ENCODE data around the gene SH2B3. TPM values are rescaled to one million over a fixed set of nuclear protein-coding genes. Genes with fewer than 3 reads are reported as not detected.

Gene SH2B3
- total RNA-seq, 1 experiment from 2014 or later: 39.6 TPM

GRCh38 chr12:111412830-111413441 is 7.2 kb downstream of the SH2B3 start:
- TF ChIP-seq REST (IDR thresholded peaks at IDR 0.05; ENCODE audit: insufficient read depth in 1 of 2, low read depth in 2 of 2, low read length in 1 of 2): no peak
- TF ChIP-seq POLR2AphosphoS5 (IDR thresholded peaks at IDR 0.05; ENCODE audit: low read depth, low read length): no peak
- TF ChIP-seq CTCF (IDR thresholded peaks at IDR 0.05): no peak
- TF ChIP-seq TCF7L2 (IDR thresholded peaks at IDR 0.05; ENCODE audit: low read depth, low read length): no peak
- TF ChIP-seq SIN3A (IDR thresholded peaks at IDR 0.05; ENCODE audit: borderline replicate concordance, insufficient read depth, low read depth, low read length): no peak
- DNase-seq (ENCODE audit: low read depth, low spot score): no peak
- peaks cover 68% of the 10 kb centered on the region for H3K4me1 ChIP-seq (ENCODE audit: control insufficient read depth, insufficient read depth, low read length)
- CTCF ChIA-PET: no interaction called here
- H3K36me3 ChIP-seq (ENCODE audit: control insufficient read depth, insufficient read depth, low read length): no peaks in the 10 kb centered on the region
- in situ Hi-C loops (cut with HindIII; ENCODE audit: low pct_unique_long_range_greater_than_20kb, low sequenced_read_pairs) (no loop called here), intact Hi-C loops (cut with micrococcal nuclease; ENCODE audit: unreplicated experiment) (no loop called here)
- no peaks in the 10 kb centered on the region for H3K9me3 ChIP-seq (ENCODE audit: control insufficient read depth, insufficient read depth, low read depth, low read length)
- POLR2A ChIA-PET: no interaction called here
- no peak for ATAC-seq
- peak overlapping the region in 1 of 2 experiments; percentile 1; a peak in 1 of 4 replicates for H3K4me3 ChIP-seq (ENCODE audit: low read depth in 2 of 2, low read length in 2 of 2)
- H3K27ac ChIP-seq (ENCODE audit: low read length): peak overlapping the region; percentile 95
- no TSS peak for BruUV-seq (replicated peaks)
- H3K27me3 ChIP-seq (ENCODE audit: control insufficient read depth, insufficient read depth, low read length): no peaks in the 10 kb centered on the region

- intact Hi-C loops (cut with micrococcal nuclease; ENCODE audit: unreplicated experiment) (no loop called here), in situ Hi-C loops (cut with HindIII; ENCODE audit: low pct_unique_long_range_greater_than_20kb, low sequenced_read_pairs) (no loop called here)
- CTCF ChIA-PET: interaction anchor here (0.9 kb wide), 1 partner anchor 38 kb away, joined by 4 read pairs; no protein-coding TSS in a partner anchor
- no TSS peak for BruUV-seq (replicated peaks)
- no peaks in the 10 kb centered on the region for H3K36me3 ChIP-seq (ENCODE audit: control insufficient read depth, insufficient read depth, low read length)
- no peaks in the 10 kb centered on the region for H3K9me3 ChIP-seq (ENCODE audit: control insufficient read depth, insufficient read depth, low read depth, low read length)
- no peaks in the 10 kb centered on the region for H3K27me3 ChIP-seq (ENCODE audit: control insufficient read depth, insufficient read depth, low read length)
- TF ChIP-seq POLR2AphosphoS5 (IDR thresholded peaks at IDR 0.05; ENCODE audit: low read depth, low read length): no peak
- no peak for TF ChIP-seq SIN3A (IDR thresholded peaks at IDR 0.05; ENCODE audit: borderline replicate concordance, insufficient read depth, low read depth, low read length)
- no peak overlapping the region for H3K4me3 ChIP-seq (ENCODE audit: low read depth in 2 of 2, low read length in 2 of 2)
- no peak for DNase-seq (ENCODE audit: low read depth, low spot score)
- ATAC-seq: peak; percentile 43
- POLR2A ChIA-PET: no interaction called here
- H3K27ac ChIP-seq (ENCODE audit: low read length): peak overlapping the region; percentile 95
- H3K4me1 ChIP-seq (ENCODE audit: control insufficient read depth, insufficient read depth, low read length): peaks cover 62% of the 10 kb centered on the region
Measured at GRCh38 chr12:111413442-111414086, 7.8 kb downstream of the SH2B3 start.

All from Panc1 (cell line).